ENCODE measurements around the gene PLBD2.

GRCh38 chr12:113392988-113393579, 34.7 kb downstream of the PLBD2 start:
- TF ChIP-seq CTCF (IDR thresholded peaks at IDR 0.05) = no peak
- TF ChIP-seq POLR2A (IDR thresholded peaks at IDR 0.05) = no peak
